ENCODE results near the gene KCNG2. TPM values are rescaled to one million over a fixed set of nuclear protein-coding genes. Genes with fewer than 3 reads are reported as not detected.
A peak's percentile ranks its signal among the peaks of the same experiment; 100 is the strongest.

Gene KCNG2
- total RNA-seq, 1 experiment from 2014 or later = 0.06 TPM

DNA sequence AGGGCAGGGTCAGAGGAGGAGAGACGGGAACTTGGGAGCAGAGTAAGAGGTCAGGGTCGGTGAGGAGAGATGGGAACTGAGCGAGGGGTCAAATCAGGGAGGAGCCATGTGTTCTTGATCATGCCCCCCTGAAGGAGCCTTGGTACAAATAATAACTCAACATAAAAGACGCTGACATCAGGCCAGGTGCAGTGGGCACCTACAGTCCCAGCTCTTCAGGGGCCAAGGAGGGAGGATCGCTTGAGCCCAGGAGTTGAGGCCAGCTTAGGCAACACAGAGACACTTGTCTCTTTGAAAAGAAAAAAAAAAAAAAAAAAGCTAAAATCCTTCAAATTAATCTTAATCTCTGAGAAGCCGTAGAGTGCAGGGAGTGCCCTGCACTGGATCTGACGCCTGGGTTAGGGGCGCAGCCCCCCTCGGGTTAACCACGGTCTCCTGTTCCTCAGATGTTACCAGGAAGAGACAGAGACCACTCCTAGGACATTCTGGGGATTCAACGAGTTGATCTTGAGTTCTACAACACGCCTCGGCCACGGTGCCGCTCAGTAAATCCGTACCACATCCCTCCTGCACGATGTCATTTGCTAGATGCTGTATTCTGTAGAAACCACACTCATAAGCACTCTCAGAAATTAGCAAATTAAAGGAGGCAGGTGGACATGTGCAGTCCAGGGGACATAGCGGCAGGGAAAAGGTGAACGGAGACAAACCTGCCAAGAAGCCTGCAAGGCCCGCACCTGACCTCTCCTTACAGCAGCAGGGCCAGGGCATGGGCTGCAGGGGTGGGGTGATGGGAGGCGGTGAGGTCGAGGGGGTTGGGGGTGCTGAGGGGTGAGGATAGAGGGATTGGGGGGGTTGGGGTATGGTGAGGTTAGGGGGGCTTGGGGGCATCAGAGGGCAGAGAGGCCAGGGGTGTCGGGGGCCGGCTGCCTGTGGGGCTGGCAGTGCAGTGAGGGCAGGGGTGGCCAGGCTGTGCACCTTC, 124.5 kb downstream of the KCNG2 start:
- no peak for DNase-seq (ENCODE audit: low read depth)

DNA sequence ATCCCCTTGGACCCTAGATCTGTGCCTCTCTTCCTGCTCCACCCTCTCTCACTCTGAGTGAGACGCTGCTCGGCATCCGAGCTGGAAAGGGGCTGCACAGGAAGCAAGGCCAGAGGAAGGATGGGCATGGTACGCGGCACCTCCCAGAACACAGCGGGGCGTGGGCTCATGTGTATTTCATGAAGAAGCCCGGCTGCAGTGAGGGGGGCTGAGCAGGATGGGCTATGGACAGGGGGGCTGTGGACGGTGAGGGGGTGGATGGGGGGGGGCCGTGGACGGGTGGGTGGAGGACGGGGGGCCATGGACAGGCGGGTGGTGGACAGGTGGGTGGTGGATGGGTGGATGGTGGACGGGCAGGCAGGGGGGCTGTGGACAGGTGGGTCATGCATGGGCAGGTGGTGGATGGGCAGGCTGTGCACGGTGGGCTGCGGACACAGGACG, 125.3 kb downstream of the KCNG2 start:
- no peak for DNase-seq (ENCODE audit: low read depth)

DNA sequence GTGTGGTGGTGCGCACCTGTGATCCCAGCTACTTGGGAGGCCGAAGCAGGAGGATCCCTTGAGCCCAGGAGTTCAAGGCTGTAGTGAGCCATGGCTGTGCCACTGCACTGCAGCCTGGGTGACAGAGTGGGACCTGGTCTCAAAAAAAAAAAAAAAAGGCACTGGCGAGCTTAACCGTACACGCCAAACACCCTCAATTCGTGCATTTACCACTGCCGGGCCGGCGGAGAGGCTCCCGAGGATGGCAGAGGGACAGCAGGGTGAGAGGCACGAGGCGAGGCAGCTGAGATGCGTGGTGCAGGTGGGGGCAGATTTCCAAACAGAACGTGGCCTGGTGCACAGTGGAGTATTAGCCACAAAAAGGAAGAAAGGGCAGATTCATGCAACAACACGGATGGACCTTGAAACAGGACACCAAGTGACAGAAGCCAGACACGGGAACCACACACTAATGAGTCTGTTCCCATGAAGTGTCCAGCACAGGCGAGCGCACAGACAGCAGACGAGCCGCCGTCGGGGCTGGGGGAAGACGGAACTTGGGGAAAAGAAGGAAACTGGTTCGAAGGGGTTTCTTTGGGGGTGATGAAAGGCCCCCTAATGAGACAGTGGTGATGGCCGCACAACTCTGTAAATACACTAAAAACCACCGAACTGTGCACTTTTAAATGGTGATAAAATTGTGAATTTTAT, 126.3 kb downstream of the KCNG2 start:
- no peak for DNase-seq (ENCODE audit: low read depth)

DNA sequence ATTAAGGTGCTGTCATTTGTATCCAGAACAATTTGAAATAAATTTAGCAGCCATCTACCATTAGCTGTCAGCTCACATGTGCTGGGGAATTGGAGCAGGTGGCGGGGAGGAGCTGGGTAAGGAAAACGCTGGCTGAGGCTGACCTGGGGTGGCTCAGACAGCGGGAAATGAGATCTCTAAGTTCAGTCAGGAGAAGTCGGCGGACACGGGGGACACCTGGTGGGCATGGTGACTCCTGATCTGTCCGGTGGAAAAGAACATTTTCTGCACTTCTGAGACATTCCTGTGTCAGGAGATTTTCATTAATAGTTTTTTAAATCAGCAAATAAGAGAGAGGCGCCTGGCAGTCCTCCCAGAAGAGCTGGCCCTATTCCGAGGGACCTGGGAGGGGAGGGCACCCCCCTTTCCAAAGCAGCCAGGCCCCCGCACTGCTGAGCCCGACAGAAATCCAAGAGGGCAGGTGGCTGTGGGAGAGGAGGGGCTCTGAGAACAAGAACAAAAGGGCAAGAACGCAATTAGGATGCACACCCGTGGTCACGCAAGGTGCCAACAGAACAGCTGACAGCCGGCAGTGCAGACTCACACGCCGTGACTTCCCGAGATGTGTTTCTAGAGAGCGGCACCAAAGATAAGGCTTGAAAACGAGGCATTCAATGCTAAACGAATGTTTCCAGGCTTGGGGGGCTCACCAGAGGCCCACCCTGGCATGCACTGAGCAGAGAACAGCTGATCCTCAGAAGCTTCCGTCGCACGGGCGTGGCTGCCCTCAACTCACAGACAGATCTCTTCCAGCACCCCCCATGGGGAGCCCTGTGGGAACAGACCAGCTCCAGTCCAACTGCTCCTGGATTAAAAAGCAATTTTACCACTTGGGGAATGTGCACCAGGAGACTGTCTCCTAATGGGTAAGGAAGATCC, 127.3 kb downstream of the KCNG2 start:
- peak; percentile 50 for DNase-seq (ENCODE audit: low read depth)

DNA sequence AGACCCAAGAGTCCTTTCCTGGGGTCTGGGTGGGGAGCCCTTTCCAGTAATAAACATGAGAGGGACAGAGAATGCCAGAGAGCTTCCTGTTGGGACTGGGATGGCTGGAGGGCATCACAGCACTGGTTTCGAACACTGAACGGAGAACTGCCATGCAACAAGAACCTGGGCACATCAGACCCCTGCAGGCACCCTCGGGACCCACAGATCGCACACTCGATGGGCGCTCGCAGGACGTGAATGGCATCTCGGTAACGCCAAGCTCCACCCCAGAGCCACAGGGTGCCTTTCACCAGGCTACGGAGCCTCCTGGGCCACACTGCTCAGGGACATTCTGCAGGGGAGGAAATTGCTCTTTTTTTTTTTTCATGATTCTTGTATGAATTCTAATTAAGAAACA, 128.6 kb downstream of the KCNG2 start:
- no peak for DNase-seq (ENCODE audit: low read depth)

DNA sequence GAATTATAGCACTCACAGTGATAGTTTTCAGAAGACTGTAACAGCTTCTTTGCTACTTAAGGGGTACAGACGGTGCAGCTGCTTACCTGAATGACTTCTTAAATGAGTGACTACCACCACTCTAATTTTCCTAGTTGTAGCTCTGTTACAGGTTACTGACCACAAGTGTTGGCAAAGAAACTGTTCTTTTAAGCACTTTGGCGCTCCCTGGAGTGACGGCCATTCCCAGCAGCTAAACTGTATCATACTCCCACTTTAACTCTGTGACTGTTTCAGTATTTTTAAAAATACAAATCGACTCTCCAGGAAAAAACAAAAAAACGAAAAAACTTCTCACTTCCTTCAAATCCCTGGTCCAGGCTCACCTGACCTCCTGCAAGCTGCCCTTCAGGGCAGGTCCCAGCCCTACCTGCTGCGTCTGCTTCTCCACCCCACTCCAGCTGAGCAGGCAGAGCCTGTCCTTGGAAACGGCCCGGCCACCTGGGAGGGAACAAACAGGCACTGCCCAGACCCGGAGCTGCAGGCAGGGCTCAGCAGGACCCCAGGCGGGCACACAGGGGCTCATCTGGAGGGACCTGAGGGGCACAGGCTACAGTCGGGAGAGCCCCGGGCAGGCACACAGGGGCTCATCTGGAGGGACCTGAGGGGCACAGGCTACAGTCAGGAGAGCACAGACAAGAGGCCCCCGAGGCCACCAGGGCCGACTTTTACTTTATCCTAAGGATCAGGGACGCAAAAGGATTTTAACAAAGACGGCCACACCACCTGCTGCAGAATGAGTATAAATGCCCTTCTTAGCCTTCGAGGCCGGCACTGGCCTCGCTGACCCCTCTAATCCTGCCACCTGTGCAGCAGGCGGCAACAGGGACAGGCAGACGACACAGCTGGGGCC, 129.2 kb downstream of the KCNG2 start:
- DNase-seq (ENCODE audit: low read depth) = no peak

DNA sequence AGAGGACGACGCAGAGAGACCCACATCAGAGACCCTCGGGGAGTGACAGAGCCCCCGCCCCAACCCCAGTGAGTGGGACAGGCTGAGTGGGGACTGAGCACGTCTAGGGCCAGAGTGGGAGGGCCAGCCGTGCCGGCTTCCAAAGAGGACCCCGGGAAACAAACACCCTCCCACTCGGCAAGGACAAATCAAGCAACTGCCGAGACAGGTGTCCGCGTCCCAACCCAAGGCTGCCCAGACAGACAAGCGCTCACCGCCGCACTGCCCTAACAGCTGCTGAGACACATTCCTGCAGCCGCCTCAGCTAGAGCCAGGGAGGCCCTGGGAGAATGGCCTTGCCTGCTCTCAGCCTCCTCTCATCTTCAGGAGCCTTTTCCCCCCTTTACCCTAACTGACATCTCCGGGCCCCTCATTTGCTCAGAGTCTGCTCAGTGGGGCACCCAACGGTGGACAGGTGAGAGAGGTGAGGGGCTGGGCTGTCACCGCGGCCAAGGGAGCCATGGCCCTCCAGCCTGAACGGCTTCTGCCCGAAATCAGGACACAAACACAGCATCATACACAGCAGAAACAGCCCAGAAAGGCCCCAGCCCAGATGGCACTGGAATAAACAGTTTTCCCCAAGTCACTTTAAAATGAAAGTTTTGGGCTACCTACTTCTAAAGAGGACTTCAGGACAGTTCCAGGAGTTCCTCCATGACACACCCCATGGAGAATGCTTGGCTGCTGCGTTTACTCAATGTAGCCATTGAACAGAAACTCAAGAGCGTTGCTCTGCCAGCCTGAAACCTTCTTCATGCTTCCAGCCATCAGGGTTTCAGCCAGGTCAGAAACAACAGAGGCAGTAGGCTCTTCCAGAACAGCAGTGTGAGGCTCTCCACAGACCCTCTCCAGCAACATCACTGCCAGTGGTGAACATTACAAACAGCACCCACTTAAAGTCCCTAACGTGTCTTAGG, 130.1 kb downstream of the KCNG2 start:
- no peak for DNase-seq (ENCODE audit: low read depth)

DNA sequence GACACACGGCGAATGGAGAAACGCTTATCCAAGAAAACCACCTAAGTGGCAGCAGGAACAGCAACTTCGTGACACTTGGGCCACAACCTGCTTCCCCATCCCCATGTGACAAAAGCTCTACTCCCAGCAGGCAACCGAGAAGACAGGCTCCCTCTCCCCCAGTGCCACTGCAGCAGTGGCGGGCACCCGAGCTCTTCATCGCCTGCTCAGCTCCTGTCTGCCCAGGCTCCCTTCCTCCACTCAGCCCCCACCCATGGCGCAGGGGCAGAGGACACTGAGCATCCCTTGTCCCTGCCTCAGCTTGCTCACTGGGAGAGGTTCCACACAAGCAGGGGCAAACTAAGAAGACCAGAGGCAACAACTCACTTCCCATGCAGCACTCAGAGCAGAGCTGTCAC, 130.8 kb downstream of the KCNG2 start:
- no peak for DNase-seq (ENCODE audit: low read depth)

DNA sequence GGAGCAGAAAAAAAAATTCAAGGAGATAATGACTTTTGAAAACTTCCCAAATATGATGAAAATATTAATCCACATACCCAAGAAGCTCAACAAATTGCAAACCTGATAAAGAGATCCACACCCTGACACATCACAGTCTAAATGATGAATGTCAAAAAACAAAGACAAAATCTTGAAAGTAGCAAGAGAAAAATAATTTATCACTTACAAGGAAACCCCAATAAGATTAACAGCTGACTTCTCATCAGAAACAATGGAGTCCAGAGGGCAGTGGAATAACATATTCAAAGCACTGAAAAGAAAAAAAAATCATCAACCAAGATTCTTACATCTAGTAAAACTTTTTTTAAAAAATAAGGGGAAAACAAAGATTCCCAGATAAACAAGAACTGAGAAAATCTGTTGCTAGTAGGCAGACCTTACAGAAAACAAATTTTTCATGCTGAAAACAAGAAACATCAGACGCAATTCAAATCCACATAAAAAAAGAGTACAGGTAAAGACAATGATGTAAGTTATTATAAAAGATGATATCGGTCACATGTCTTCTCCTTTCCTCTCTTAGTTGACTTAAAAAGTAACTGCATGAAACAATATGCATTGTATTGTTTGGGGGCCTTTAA, 132.4 kb downstream of the KCNG2 start:
- no peak for DNase-seq (ENCODE audit: low read depth)

DNA sequence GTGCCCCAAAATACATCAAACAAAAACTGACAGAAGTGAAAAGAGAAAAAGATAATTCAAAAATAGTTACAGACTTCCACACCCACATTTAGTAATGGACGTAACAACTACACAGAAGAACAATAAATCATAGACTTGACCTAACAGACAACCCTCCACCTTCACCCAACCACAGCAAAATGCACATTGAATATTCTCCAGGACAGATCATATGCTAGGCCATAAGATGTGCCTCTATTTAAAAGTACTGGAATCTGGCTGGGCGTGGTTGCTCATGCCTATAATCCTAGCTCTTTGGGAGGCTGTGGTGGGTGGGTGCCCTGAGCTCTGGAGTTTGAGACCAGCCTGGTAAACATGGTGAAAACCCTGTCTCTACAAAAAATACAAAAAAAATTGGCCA, 133.7 kb downstream of the KCNG2 start:
- no peak for DNase-seq (ENCODE audit: low read depth)

DNA sequence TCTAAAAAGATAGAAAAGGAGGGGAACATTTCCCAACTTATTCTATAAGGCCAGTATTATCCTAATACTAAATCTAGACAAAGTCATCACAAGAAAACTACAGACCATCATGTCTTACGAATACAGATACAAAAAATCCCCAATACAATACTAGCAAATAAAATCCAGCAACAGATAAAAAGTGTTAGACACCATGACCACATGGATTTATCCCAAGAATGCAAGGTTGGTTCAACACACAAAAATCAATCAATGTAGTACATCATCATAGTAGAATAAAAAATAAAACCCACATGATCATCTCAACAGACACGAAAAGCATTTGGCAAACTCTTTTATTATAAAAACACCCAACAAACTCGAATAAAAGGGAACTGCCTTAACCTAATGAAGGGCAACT, 135.2 kb downstream of the KCNG2 start:
- no peak for DNase-seq (ENCODE audit: low read depth)

DNA sequence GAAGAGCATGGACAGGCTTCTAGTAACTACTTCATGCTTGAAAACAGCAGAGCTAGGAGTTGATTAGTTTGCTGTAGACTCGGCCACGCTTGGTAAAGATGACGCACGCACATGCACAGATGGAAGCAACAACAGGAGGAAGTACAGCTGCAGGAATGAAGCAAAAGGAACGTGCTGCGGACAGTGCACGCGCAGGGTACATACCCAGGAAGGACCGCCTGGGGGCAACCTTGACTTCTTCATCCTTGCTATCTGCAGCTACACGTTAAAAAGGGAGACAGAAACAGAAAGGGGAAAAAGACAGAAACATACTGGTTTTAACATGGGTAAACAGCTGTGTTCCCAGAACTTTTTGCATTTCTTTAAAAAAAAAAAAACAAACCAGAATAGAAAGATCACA, 136.0 kb downstream of the KCNG2 start:
- no peak for DNase-seq (ENCODE audit: low read depth)

DNA sequence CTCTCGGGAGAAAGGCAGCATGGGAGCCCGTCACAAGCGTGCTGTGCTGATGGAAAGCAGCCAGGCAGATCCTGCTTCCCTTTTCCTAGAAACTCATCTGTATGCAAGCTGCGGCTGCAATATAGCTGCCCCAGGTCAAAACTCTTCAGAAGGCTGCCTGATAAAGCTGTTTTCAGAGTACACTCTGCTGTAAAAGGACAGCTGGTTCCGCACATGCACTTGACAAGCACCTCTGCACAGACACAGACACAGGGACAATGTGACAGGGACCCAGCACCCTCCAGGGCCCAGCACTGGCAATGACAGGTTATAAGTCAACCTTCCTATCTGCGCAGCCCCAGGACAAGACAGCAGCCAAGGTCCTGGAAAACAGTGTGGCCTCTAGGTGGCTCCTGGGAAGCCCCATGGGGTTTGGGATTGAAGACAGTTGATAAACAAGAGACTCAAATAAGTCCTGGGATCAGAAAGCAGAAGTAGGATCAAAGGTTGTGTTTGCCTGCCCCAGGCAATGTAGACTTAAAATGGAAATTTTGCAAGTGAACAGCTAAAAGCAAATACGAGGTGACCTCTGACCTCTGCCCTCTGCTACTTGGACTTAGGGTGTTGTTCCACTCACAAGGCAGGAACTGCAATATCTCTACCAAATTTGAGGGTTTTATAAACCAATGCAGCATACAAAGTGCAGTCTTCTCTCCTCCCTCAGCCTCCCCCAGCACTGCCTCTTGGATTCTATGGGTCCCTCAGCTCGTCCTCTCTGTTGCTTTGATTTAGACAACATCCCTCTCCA, 136.8 kb downstream of the KCNG2 start:
- DNase-seq (ENCODE audit: low read depth) = no peak

DNA sequence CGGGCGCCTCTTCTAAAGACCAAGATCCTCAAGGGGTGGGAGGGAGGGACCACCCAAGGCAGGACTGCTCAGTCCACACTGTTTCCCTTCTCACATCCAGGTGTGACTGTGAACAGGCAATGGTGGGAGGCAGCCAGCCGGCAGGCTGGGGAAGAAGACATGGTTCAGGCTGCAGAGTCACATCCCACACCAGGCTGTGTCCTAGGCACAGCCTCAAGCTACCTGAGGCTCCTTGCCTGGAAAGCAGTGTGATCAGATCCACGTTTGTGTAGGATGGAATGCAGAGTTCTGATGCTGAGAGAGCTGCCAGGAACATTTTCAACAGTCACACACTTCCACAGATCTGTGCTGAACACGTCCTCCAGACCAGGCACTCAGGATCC, 137.4 kb downstream of the KCNG2 start:
- no peak for DNase-seq (ENCODE audit: low read depth)

DNA sequence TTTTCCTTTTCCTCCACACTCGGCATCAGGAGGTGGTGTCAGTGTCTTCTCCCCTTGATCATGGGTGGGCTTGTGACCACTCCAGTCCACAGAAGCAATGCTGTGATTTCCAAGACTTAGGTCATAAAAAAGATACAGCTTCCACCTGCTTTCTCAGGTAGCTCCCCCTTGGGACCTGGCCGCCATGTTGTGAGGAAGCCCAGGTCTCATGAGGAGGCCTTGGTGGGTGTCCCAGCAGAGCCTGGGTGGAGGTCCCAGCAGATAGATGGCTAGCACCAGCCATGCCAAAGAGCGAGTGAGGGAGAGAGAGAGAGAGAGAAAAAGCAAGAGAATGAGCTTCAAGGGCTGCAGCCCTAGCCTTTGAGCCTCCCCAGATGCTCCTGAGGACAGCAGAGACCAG, 137.8 kb downstream of the KCNG2 start:
- no peak for DNase-seq (ENCODE audit: low read depth)

DNA sequence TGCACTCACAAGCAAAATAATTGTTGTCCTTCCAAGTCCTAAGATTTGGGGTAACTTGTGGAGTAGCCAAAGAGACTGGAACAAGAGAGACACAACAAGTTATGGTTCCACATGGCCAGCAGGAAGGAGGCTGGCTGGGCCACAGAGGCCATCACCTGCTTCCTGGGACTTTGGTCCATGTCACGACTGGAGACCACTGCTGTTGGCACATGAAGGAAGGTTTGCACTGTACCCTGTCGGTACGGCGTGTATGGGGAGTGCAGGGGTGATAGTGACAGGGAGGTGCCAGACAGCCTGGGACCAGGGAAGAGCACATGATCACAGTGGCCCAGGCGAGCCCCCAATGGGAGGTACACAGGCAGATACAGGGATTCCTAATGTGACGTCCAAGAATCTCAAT, 138.2 kb downstream of the KCNG2 start:
- DNase-seq (ENCODE audit: low read depth) = no peak

DNA sequence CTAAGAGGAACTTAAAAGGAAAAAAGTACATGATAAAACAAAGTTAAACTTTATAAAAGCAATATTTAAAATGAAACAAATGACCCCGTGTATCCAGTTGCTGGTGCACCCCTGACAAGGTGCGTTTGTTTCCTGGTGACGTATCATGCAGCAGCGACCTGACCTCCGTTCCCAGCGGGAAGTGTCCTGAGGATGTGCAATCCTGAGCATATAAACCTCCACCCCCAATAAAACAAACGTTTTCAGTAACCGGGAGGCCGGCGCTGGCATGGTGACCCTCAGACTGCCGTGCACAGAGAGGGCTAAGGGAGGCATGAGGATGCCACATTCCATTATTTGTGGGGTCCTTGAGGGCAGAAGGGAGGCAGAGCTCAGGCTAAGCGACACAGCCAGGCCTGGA, 138.9 kb downstream of the KCNG2 start:
- DNase-seq (ENCODE audit: low read depth) = no peak
